ENCODE results near the gene SMPD3. TPM values are rescaled to one million over a fixed set of nuclear protein-coding genes. Genes with fewer than 3 reads are reported as not detected.

SMPD3 gene
- total and polyA plus RNA-seq, 12 donors = 0.03 to 1.2 (median 0.22) TPM; not detected in 1

- peaks cover 0 to 10% (median 4%) of the 10 kb centered on the region in 9 donors for H3K4me1 ChIP-seq
- DNase-seq (no peak), ATAC-seq (no peak)
- peaks cover 0 to 3% (median 0%) of the 10 kb centered on the region in 7 donors for H3K27me3 ChIP-seq
- no peaks in the 10 kb centered on the region for H3K36me3 ChIP-seq
- no peak overlapping the region for H3K4me3 ChIP-seq
- H3K9me3 ChIP-seq = no peaks in the 10 kb centered on the region
- H3K27ac ChIP-seq = no peak overlapping the region
- intact Hi-C loops (cut with DNase I) = no loop called here
- TF ChIP-seq CTCF (IDR thresholded peaks at IDR 0.05) = no peak
- WGBS, 2 donors = 77 to 83% methylated on average over 4 of the region's 4 CpGs
Observed at GRCh38 chr16:68422396-68422960, 25.8 kb downstream of the SMPD3 start.

DNA sequence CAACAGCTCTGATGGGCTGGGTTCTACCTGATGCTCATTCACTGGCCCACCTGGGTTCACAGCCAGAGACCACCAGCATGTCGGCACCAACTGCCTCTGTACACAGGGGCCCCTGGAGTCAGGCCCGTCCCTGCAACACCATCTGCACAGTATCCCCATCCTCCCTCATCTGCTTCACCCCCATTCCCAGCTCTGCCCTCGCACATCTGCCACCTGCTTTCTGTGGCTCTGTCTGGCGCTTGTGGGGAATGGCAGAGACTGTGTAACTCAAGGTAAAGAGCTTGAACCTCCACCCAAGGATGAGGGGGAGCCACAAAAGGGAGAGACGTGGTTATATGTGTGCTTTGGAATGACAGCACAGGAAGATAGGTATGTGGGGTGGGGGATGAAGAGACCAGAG is 27.2 kb downstream of the SMPD3 start:
- Histone ChIP-seq H3K27ac (no peak overlapping the region), H3K36me3 (no peaks in the 10 kb centered on the region), H3K4me3 (no peak overlapping the region), H3K9me3 (no peaks in the 10 kb centered on the region), H3K27me3 (peaks cover 0 to 3% (median 0%) of the 10 kb centered on the region in 7 donors), H3K4me1 (peaks cover 0 to 17% (median under 1%) of the 10 kb centered on the region in 9 donors)
- intact Hi-C loops (cut with DNase I) = no loop called here
- WGBS, 2 donors = 84 to 86% methylated on average over 5 of the region's 5 CpGs
- ATAC-seq = peak in 1 of 8 donors; percentile 22
- no peak for TF ChIP-seq CTCF (IDR thresholded peaks at IDR 0.05)
- no peak for DNase-seq

DNA sequence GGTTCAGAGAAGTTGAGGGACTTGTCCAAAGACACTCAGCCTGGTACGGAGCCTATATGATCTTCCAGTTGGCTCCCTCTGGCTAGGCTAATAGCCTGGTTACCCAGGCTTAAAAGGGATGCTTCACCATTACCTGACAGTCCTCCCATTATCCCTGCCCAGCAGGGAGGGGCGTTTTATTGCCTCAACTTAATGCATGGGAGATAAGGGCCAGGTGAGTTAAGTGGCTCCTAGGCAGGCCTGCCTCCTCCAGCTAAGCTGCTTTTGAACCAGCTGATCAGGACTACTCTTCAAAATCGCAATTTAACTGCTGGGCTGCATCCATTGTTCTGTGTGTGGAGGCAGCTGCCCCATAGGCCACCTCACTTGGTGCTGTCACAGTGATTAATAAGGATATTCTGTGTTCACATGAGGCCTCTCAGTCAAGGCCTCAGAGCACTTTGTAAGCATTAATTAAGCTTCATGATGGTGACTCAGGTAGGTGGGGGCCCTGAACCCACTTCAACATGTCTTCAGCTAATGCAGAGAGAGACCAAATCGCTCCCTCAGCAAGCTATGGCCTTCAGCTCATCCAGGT is 27.9 kb downstream of the SMPD3 start:
- DNase-seq = no peak
- 81 to 85% methylated on average over 4 of the region's 4 CpGs for WGBS, 2 donors
- no peaks in the 10 kb centered on the region for H3K9me3 ChIP-seq
- H3K27ac ChIP-seq = no peak overlapping the region
- H3K36me3 ChIP-seq = no peaks in the 10 kb centered on the region
- ATAC-seq = no peak
- peaks cover 0 to 3% (median 0%) of the 10 kb centered on the region in 7 donors for H3K27me3 ChIP-seq
- no peak overlapping the region for H3K4me3 ChIP-seq
- TF ChIP-seq CTCF (IDR thresholded peaks at IDR 0.05) = no peak
- intact Hi-C loops (cut with DNase I) = no loop called here
- H3K4me1 ChIP-seq = peaks cover 0 to 17% (median 0%) of the 10 kb centered on the region in 9 donors

DNA sequence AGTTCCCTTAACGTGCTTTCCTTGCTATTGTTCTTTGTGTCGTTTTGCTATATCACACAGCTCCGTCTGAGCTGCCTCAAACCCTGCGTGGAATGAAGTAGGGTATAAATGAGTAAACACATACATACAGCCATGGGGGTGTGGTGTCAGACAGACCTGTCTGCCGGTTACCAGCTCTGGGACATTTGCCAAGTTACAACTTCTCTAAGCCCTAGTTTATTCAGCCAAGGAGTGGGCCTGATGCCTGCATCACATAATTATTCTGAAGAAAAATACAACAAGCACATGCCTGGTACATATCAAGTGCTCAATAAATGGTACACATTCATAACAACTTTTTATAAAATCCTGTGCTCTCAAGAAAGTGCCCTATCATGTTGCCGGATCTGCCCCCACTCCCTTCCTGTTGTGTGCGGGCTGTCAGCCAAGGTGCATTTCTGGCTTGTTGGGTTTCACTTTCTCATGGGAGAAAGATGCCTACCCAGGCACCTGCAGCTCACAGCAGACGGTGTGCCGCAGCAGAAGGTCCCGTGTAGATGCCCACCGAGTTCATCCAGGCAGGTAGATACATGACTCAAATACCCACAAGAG is 30.5 kb downstream of the SMPD3 start:
- 56 to 62% methylated on average over 11 of the region's 11 CpGs for WGBS, 2 donors
- peak in 3 of 8 donors; percentile 34 to 49 (median 49) for ATAC-seq
- Histone ChIP-seq H3K36me3 (no peaks in the 10 kb centered on the region), H3K27me3 (no peaks in the 10 kb centered on the region), H3K4me3 (no peak overlapping the region), H3K27ac (peak overlapping the region in 2 of 10 donors; percentile 14 to 75), H3K9me3 (no peaks in the 10 kb centered on the region), H3K4me1 (peaks cover 0 to 17% (median 0%) of the 10 kb centered on the region in 9 donors)
- peak; percentile 22 to 23 for DNase-seq
- no peak for TF ChIP-seq CTCF (IDR thresholded peaks at IDR 0.05)
- intact Hi-C loops (cut with DNase I) = no loop called here
